HCT116 (cell line): ENCODE measurements around the gene DENND5A. TPM values are rescaled to one million over a fixed set of nuclear protein-coding genes. Genes with fewer than 3 reads are reported as not detected.

ENCODE experiments used
- ATAC-seq: fragments of 200-7000 bp; cut with Tn5 transposase; 2 replicates; pipeline ENCODE4 v1.9.1; 2020; ENCODE audit warnings: mild to moderate bottlenecking, moderate library complexity
- BruUV-seq: library from RNA; stranded (reverse); fragments of 400-500 nt; replicated peaks from 2 replicates; lab custom pipeline; 2021; lab: Mats Ljungman, UMichigan
- CTCF ChIA-PET: fragments of 300-600 bp; sonication (Branson Sonifier 250); formaldehyde crosslinking; loops from one replicate; lab custom pipeline; 2021; ENCODE audit warnings: antibody characterized with exemption; lab: Charles Lee
- POLR2A ChIA-PET: fragments of 300-600, 350-600 bp; sonication (Branson Sonifier 250); formaldehyde crosslinking; loops from one replicate; lab custom pipeline; 2021; ENCODE audit warnings: antibody characterized with exemption; lab: Charles Lee
- RAD21 ChIA-PET, 2 experiments: fragments of 300-600 bp; sonication (Branson Sonifier 250); formaldehyde crosslinking; loops; one replicate each; lab custom pipeline; 2023; ENCODE audit warnings: low total read pairs in 2 of 2; ENCODE audit not compliant: uncharacterized antibody in 2 of 2, unreplicated experiment in 2 of 2, low non-redundant PET in 1 of 2; lab: Charles Lee
- DNase-seq: peaks from one replicate; pipeline ENCODE4 v3.0.0-alpha.2; 2010; ENCODE audit warnings: low read depth, low spot score
- H2AFZ ChIP-seq: fragments of 200-600 bp; shearing (Covaris generic), sonication (generic); 2 replicates; pipeline ENCODE4 v1.6.1; 2017; ENCODE audit warnings: low read depth, mixed run types, mixed read lengths, antibody characterized with exemption, low read length; ENCODE audit not compliant: poor library complexity, severe bottlenecking
- H3K27ac ChIP-seq: 2 replicates; pipeline ENCODE4 v1.5.1; 2012; ENCODE audit warnings: low read depth, low read length
- H3K27me3 ChIP-seq: fragments of 200-600 bp; sonication (generic); 2 replicates; pipeline ENCODE4 v1.6.1; 2016; ENCODE audit warnings: mixed run types, low read length, mixed read lengths; ENCODE audit not compliant: insufficient read depth
- H3K36me3 ChIP-seq, 2 experiments: fragments of 200-500 bp in 1 of 2; fragments of 200-600 bp in 1 of 2; sonication (Bioruptor generic) in 1 of 2; sonication (generic) in 1 of 2; 2 replicates each; pipeline versions ENCODE4 v1.5.1 to v1.6.1; 2014 to 2016; ENCODE audit warnings: low read length in 2 of 2, inconsistent platforms in 1 of 2, mixed read lengths in 1 of 2, mixed run types in 1 of 2; ENCODE audit not compliant: insufficient read depth in 2 of 2, control insufficient read depth in 1 of 2
- H3K4me1 ChIP-seq, 2 experiments: fragments of 200-600 bp in 1 of 2; sonication (generic) in 1 of 2; 2 replicates each; pipeline versions ENCODE4 v1.5.1 to v1.6.1; 2012 to 2017; ENCODE audit warnings: low read length in 2 of 2, inconsistent platforms in 1 of 2, mild to moderate bottlenecking in 1 of 2, mixed read lengths in 1 of 2, mixed run types in 1 of 2, moderate library complexity in 1 of 2; ENCODE audit not compliant: insufficient read depth in 2 of 2, control insufficient read depth in 1 of 2
- H3K4me2 ChIP-seq: fragments of 200-600 bp; sonication (generic); 2 replicates; pipeline ENCODE4 v1.6.1; 2017; ENCODE audit warnings: mixed run types, low read length, mixed read lengths
- H3K4me3 ChIP-seq, 2 experiments: fragments of 200-600 bp in 1 of 2; sonication (generic) in 1 of 2; replicated peaks in 1 of 2; 2 replicates each; pipeline ENCODE4 v1.5.1; 2011 to 2016; ENCODE audit warnings: low read length in 2 of 2, control low read depth in 1 of 2, low read depth in 1 of 2, mild to moderate bottlenecking in 1 of 2, mixed read lengths in 1 of 2, mixed run types in 1 of 2
- H3K79me2 ChIP-seq: fragments of 200-600 bp; sonication (generic); 2 replicates; pipeline ENCODE4 v1.6.1; 2017; ENCODE audit warnings: mild to moderate bottlenecking, mixed run types, low read length, moderate library complexity, mixed read lengths; ENCODE audit not compliant: insufficient read depth
- H3K9ac ChIP-seq: fragments of 200-600 bp; sonication (generic); 2 replicates; pipeline ENCODE4 v1.6.1; 2016; ENCODE audit warnings: low read length, mixed read lengths
- H3K9me2 ChIP-seq: fragments of 200-600 bp; sonication (generic), shearing (Covaris generic); 2 replicates; pipeline ENCODE4 v1.6.1; 2017; ENCODE audit warnings: mixed run types, mild to moderate bottlenecking, moderate library complexity; ENCODE audit not compliant: insufficient read depth
- H3K9me3 ChIP-seq, 2 experiments: fragments of 200-500 bp in 1 of 2; fragments of 200-600 bp in 1 of 2; sonication (Bioruptor generic) in 1 of 2; sonication (generic) in 1 of 2; 2 replicates each; pipeline ENCODE4 v1.6.1; 2014 to 2017; ENCODE audit warnings: low read length in 2 of 2, mixed read lengths in 2 of 2, inconsistent platforms in 1 of 2, low read depth in 1 of 2, mild to moderate bottlenecking in 1 of 2, mixed run types in 1 of 2, moderate library complexity in 1 of 2; ENCODE audit not compliant: control insufficient read depth in 1 of 2, insufficient read depth in 1 of 2
- H4K20me1 ChIP-seq: fragments of 200-600 bp; sonication (generic), shearing (Covaris generic); 2 replicates; pipeline ENCODE4 v1.6.1; 2017; ENCODE audit warnings: mixed run types, mild to moderate bottlenecking, moderate library complexity; ENCODE audit not compliant: insufficient read depth
- ATF3 ChIP-seq: IDR thresholded peaks from 2 replicates; pipeline ENCODE4 v1.6.1; 2012
- CBX3 ChIP-seq: IDR thresholded peaks from 2 replicates; pipeline ENCODE4 v1.6.1; 2012; ENCODE audit warnings: low read depth
- CEBPB ChIP-seq: IDR thresholded peaks from 2 replicates; pipeline ENCODE4 v1.6.1; 2012; ENCODE audit warnings: low read depth
- CTCF ChIP-seq, 3 experiments: fragments of 200-600 bp in 1 of 3; sonication (generic) in 1 of 3; IDR thresholded peaks in 2 of 3; conservative IDR thresholded peaks in 1 of 3; 2 replicates each; pipeline ENCODE4 v1.5.1; 2012 to 2017; ENCODE audit warnings: low read depth in 2 of 3, low read length in 2 of 3, antibody characterized with exemption in 1 of 3, borderline replicate concordance in 1 of 3, control low read depth in 1 of 3, mild to moderate bottlenecking in 1 of 3, mixed read lengths in 1 of 3, mixed run types in 1 of 3, moderate library complexity in 1 of 3; ENCODE audit not compliant: insufficient read depth in 1 of 3
- EGR1 ChIP-seq: IDR thresholded peaks from 2 replicates; pipeline ENCODE4 v1.6.1; 2012; ENCODE audit warnings: low read depth
- ELF1 ChIP-seq: IDR thresholded peaks from 2 replicates; pipeline ENCODE4 v1.6.1; 2012; ENCODE audit warnings: low read depth, borderline replicate concordance
- EZH2 ChIP-seq: fragments of 200-600 bp; sonication (generic); IDR thresholded peaks from 2 replicates; pipeline ENCODE4 v1.6.1; 2017; ENCODE audit warnings: antibody characterized with exemption, mixed run types
- FOSL1 ChIP-seq: IDR thresholded peaks from 2 replicates; pipeline ENCODE4 v1.6.1; 2012; ENCODE audit warnings: low read depth
- JUND ChIP-seq: IDR thresholded peaks from 2 replicates; pipeline ENCODE4 v1.6.1; 2012
- MAX ChIP-seq: IDR thresholded peaks from 2 replicates; pipeline ENCODE4 v1.6.1; 2012
- POLR2A ChIP-seq: IDR thresholded peaks from 2 replicates; pipeline ENCODE4 v1.7.0; 2011; ENCODE audit warnings: borderline replicate concordance; ENCODE audit not compliant: insufficient read depth, insufficient read length; ENCODE audit errors: extremely low read depth
- REST ChIP-seq: IDR thresholded peaks from 2 replicates; pipeline ENCODE4 v1.6.1; 2012; ENCODE audit warnings: low read depth
- SP1 ChIP-seq: IDR thresholded peaks from 2 replicates; pipeline ENCODE4 v1.6.1; 2012; ENCODE audit warnings: low read depth
- SRF ChIP-seq: IDR thresholded peaks from 2 replicates; pipeline ENCODE4 v1.6.1; 2012; ENCODE audit warnings: low read depth
- ZFX ChIP-seq: fragments of 450-650 bp; IDR thresholded peaks from 2 replicates; pipeline ENCODE4 v1.6.1; 2017
- ZNF274 ChIP-seq: fragments of 200-500 bp; sonication (Bioruptor generic); IDR thresholded peaks from 2 replicates; pipeline ENCODE4 v1.6.1; 2014; ENCODE audit warnings: mild to moderate bottlenecking, low read depth, low read length, inconsistent platforms
- intact Hi-C: fragments of 100-400 bp; cut with micrococcal nuclease; formaldehyde crosslinking; loops from 2 replicates; pipeline ENCODE4 v1.10.0; 2022
- total RNA-seq: library from RNA; stranded (reverse); gene quantifications from one replicate; pipeline ENCODE4 v1.2.1, GENCODE V29; 2021; ENCODE audit not compliant: unreplicated experiment

Gene DENND5A
- total RNA-seq, 1 experiment from 2014 or later: 48.6 TPM

- intact Hi-C loops: no loop called here
- H3K9ac ChIP-seq: no peak overlapping the region
- CTCF ChIA-PET: no interaction called here
- H3K4me2 ChIP-seq: no peak overlapping the region
- TF ChIP-seq EZH2: no peak
- no peak for TF ChIP-seq SP1
- TF ChIP-seq REST: no peak
- TF ChIP-seq EGR1: no peak
- TF ChIP-seq, all 23 proteins: peak for 0
- Histone ChIP-seq H3K9me3 (no peaks in the 10 kb centered on the region), H3K36me3 (peaks cover 19 to 25% of the 10 kb centered on the region in 2 experiments; a peak in 2 of 4 replicates), H3K79me2 (no peaks in the 10 kb centered on the region), H4K20me1 (no peaks in the 10 kb centered on the region), H3K4me3 (no peak overlapping the region), H2AFZ (no peak overlapping the region), H3K27ac (no peak overlapping the region), H3K27me3 (no peaks in the 10 kb centered on the region), H3K4me1 (no peaks in the 10 kb centered on the region), H3K9me2 (no peaks in the 10 kb centered on the region)
- POLR2A ChIA-PET: no interaction called here
- BruUV-seq: no TSS peak
- RAD21 ChIA-PET: no interaction called here
- DNase-seq (no peak), ATAC-seq (no peak)
Observed at GRCh38 chr11:9150926-9151325, 114.2 kb downstream of the DENND5A start.

- no peaks in the 10 kb centered on the region for H3K27me3 ChIP-seq
- no peaks in the 10 kb centered on the region for H3K4me1 ChIP-seq
- H3K79me2 ChIP-seq: no peaks in the 10 kb centered on the region
- TF ChIP-seq CEBPB: no peak
- no peak for TF ChIP-seq POLR2A
- no peak for TF ChIP-seq FOSL1
- no peak for TF ChIP-seq CBX3
- no peak for TF ChIP-seq ZNF274
- TF ChIP-seq ATF3: no peak
- TF ChIP-seq SRF: no peak
- TF ChIP-seq JUND: no peak
- no peak for TF ChIP-seq ZFX
- TF ChIP-seq ELF1: no peak
- no peak for TF ChIP-seq MAX
- TF ChIP-seq CTCF (IDR thresholded peaks at IDR 0.05 in 2 of 3, conservative IDR thresholded peaks at IDR 0.05 in 1 of 3; ENCODE audit: borderline replicate concordance in 1 of 3, insufficient read depth in 1 of 3, low read depth in 2 of 3, low read length in 2 of 3): no peak
- CTCF ChIA-PET: no interaction called here
- no peak overlapping the region for H3K27ac ChIP-seq
- no peak for ATAC-seq
- peaks cover 19 to 25% of the 10 kb centered on the region in 2 experiments; a peak in 2 of 4 replicates for H3K36me3 ChIP-seq
- H3K4me2 ChIP-seq: no peak overlapping the region
- H4K20me1 ChIP-seq: no peaks in the 10 kb centered on the region
- H3K9ac ChIP-seq: no peak overlapping the region
- H2AFZ ChIP-seq: no peak overlapping the region
- intact Hi-C loops: no loop called here
- no TSS peak for BruUV-seq
- POLR2A ChIA-PET: no interaction called here
- H3K9me2 ChIP-seq: no peaks in the 10 kb centered on the region
- no peaks in the 10 kb centered on the region for H3K9me3 ChIP-seq
- no peak overlapping the region for H3K4me3 ChIP-seq
- RAD21 ChIA-PET: no interaction called here
- no peak for DNase-seq
Observed at GRCh38 chr11:9150501-9150900, 114.6 kb downstream of the DENND5A start.
